Endothelial cell of umbilical vein (primary cell): ENCODE results near the gene PROC. TPM values are rescaled to one million over a fixed set of nuclear protein-coding genes. Genes with fewer than 3 reads are reported as not detected.

Experiments used
- BruUV-seq: library from RNA; stranded (reverse); fragments of 400-500 nt; replicated peaks from 2 replicates; lab custom pipeline; 2021; lab: Mats Ljungman, UMichigan
- CTCF ChIA-PET: fragments of 300-600, 350-600 bp; sonication (Branson Sonifier 250); formaldehyde crosslinking; loops from one replicate; lab custom pipeline; 2021; ENCODE audit warnings: antibody characterized with exemption, inconsistent platforms; lab: Charles Lee
- POLR2A ChIA-PET: fragments of 300-600, 350-600 bp; sonication (Branson Sonifier 250); formaldehyde crosslinking; loops from one replicate; lab custom pipeline; 2021; ENCODE audit warnings: antibody characterized with exemption, inconsistent platforms; lab: Charles Lee
- DNase-seq: peaks from one replicate; pipeline ENCODE4 v3.0.0-alpha.2; 2011; ENCODE audit warnings: low read depth, low spot score
- FAIRE-seq: peaks from 2 replicates; lab custom pipeline; 2011; peaks lifted over from hg19 to GRCh38; lab: Jason Lieb, UNC
- H2AFZ ChIP-seq: 2 replicates; pipeline ENCODE4 v1.6.0; 2012; ENCODE audit warnings: low read depth, low read length, control low read depth, inconsistent platforms
- H3K27ac ChIP-seq: 2 replicates; pipeline ENCODE4 v1.5.1; 2011; ENCODE audit warnings: low read depth, mild to moderate bottlenecking, control low read depth, low read length, moderate library complexity; ENCODE audit not compliant: insufficient read depth
- H3K27me3 ChIP-seq, 2 experiments: 2 replicates each; pipeline versions ENCODE4 v1.6.0 to v1.6.1; 2011; ENCODE audit warnings: low read length in 2 of 2, mixed read lengths in 1 of 2; ENCODE audit not compliant: control insufficient read depth in 2 of 2, insufficient read depth in 2 of 2
- H3K36me3 ChIP-seq, 2 experiments: 2 replicates in 1 of 2; 3 replicates in 1 of 2; pipeline ENCODE4 v1.5.1; 2011; ENCODE audit warnings: low read length in 2 of 2, mild to moderate bottlenecking in 1 of 2, moderate library complexity in 1 of 2; ENCODE audit not compliant: control insufficient read depth in 2 of 2, insufficient read depth in 2 of 2; ENCODE audit errors: extremely low read depth in 1 of 2
- H3K4me1 ChIP-seq: 3 replicates; pipeline ENCODE4 v1.5.1; 2011; ENCODE audit warnings: mild to moderate bottlenecking, low read length; ENCODE audit not compliant: control insufficient read depth, insufficient read depth; ENCODE audit errors: extremely low read depth
- H3K4me2 ChIP-seq: 2 replicates; pipeline ENCODE4 v1.6.1; 2011; ENCODE audit warnings: low read length, control low read depth, mixed read lengths; ENCODE audit not compliant: insufficient read depth
- H3K4me3 ChIP-seq, 3 experiments: fragments of 200-600 bp in 1 of 3; sonication (generic), shearing (Covaris generic) in 1 of 3; replicated peaks in 1 of 3; 2 replicates each; pipeline ENCODE4 v1.5.1; 2011 to 2016; ENCODE audit warnings: control low read depth in 3 of 3, low read length in 3 of 3, mild to moderate bottlenecking in 2 of 3, inconsistent platforms in 1 of 3, low read depth in 1 of 3, moderate library complexity in 1 of 3; ENCODE audit not compliant: insufficient read depth in 1 of 3
- H3K79me2 ChIP-seq: 2 replicates; pipeline ENCODE4 v1.6.0; 2012; ENCODE audit warnings: low read length, inconsistent platforms; ENCODE audit not compliant: control insufficient read depth, insufficient read depth
- H3K9ac ChIP-seq: replicated peaks from 2 replicates; pipeline ENCODE3; 2011; ENCODE audit warnings: low read length, control low read depth; ENCODE audit not compliant: insufficient read depth; ENCODE audit errors: extremely low read depth
- H3K9me1 ChIP-seq: replicated peaks from 3 replicates; pipeline ENCODE4 v1.6.0; 2011; ENCODE audit warnings: mild to moderate bottlenecking, low read length; ENCODE audit not compliant: control insufficient read depth, insufficient read depth; ENCODE audit errors: extremely low read depth
- H3K9me3 ChIP-seq: replicated peaks from 2 replicates; pipeline ENCODE4 v1.5.1; 2012; ENCODE audit warnings: low read length, inconsistent platforms; ENCODE audit not compliant: control insufficient read depth, insufficient read depth
- H4K20me1 ChIP-seq: replicated peaks from 2 replicates; pipeline ENCODE3; 2011; ENCODE audit warnings: mild to moderate bottlenecking, low read length; ENCODE audit not compliant: control insufficient read depth, insufficient read depth; ENCODE audit errors: extremely low read depth
- CTCF ChIP-seq, 2 donors: IDR thresholded peaks; 1 replicate in 1 of 2; 2 replicates in 1 of 2; pipeline ENCODE4 v1.5.1; 2011; ENCODE audit warnings: low read length in 2 of 2, mild to moderate bottlenecking in 2 of 2, moderate library complexity in 2 of 2, control low read depth in 1 of 2, inconsistent platforms in 1 of 2, low read depth in 1 of 2; ENCODE audit not compliant: insufficient read depth in 1 of 2; ENCODE audit errors: extremely low read depth in 1 of 2
- EZH2 ChIP-seq: IDR thresholded peaks from 2 replicates; pipeline ENCODE4 v1.6.1; 2012; ENCODE audit warnings: borderline replicate concordance, low read depth, mild to moderate bottlenecking, moderate library complexity, low read length, inconsistent platforms; ENCODE audit not compliant: severe bottlenecking
- FOS ChIP-seq: IDR thresholded peaks from 2 replicates; pipeline ENCODE4 v1.6.1; 2011; ENCODE audit warnings: mild to moderate bottlenecking, low read length, moderate library complexity, borderline replicate concordance; ENCODE audit not compliant: insufficient read depth
- GATA2 ChIP-seq: IDR thresholded peaks from 2 replicates; pipeline ENCODE4 v1.7.0; 2011; ENCODE audit warnings: low read depth, mild to moderate bottlenecking, moderate library complexity, mixed read lengths, low read length; ENCODE audit not compliant: insufficient read length, insufficient read depth
- JUN ChIP-seq: IDR thresholded peaks from 2 replicates; pipeline ENCODE4 v1.6.1; 2011; ENCODE audit warnings: borderline replicate concordance, low read depth; ENCODE audit not compliant: insufficient read length, insufficient read depth
- MAX ChIP-seq: IDR thresholded peaks from 2 replicates; pipeline ENCODE4 v1.6.1; 2011; ENCODE audit not compliant: insufficient read depth, insufficient read length
- MYC ChIP-seq: IDR thresholded peaks from one replicate; pipeline ENCODE4 v1.6.1; 2011; ENCODE audit warnings: mild to moderate bottlenecking, low read depth, low read length
- POLR2A ChIP-seq: IDR thresholded peaks from 2 replicates; pipeline ENCODE4 v1.6.1; 2012; ENCODE audit warnings: low read depth, mild to moderate bottlenecking, control low read depth, low read length
- POLR2AphosphoS5 ChIP-seq: IDR thresholded peaks from 2 replicates; pipeline ENCODE4 v1.6.1; 2012; ENCODE audit warnings: low read depth, mild to moderate bottlenecking, control low read depth, low read length, moderate library complexity; ENCODE audit not compliant: insufficient read depth
- dilution Hi-C: fragments of 300-500 bp; cut with MboI; formaldehyde crosslinking; loops from one replicate; pipeline ENCODE4 v1.15.0; 2019; ENCODE audit warnings: low sequenced_read_pairs; ENCODE audit not compliant: extremely low pct_ligation_motif_present
- intact Hi-C: fragments of 100-400 bp; cut with micrococcal nuclease; formaldehyde crosslinking; loops from one replicate; pipeline ENCODE4 v1.10.0; 2022
- polyA plus RNA-seq, 4 experiments: library from polyadenylated mRNA; depleted of rRNA in 3 of 4; stranded (reverse) in 3 of 4; unstranded in 1 of 4; fragments of >200 nt; gene quantifications; 2 replicates each; pipeline versions ENCODE4 v1.2.1 to v1.2.3, GENCODE V29; 2011 to 2012; ENCODE audit warnings: missing spikeins in 1 of 4
- total RNA-seq: library from RNA; stranded (reverse); gene quantifications from 2 replicates; pipeline ENCODE4 v1.2.3, GENCODE V29; 2021

Gene PROC
- total and polyA plus RNA-seq, 2 donors (not counting 3 experiments of a cell fraction or from before 2014, with no cell fraction given), result not detected

GRCh38 chr2:127425540-127426490 lies 7.6 kb downstream of the PROC start:
- Histone ChIP-seq H3K27me3 (peaks cover 10 to 20% of the 10 kb centered on the region in 2 experiments), H4K20me1 (no peaks in the 10 kb centered on the region), H3K9me1 (no peaks in the 10 kb centered on the region), H3K9ac (no peak overlapping the region), H3K4me3 (no peak overlapping the region), H2AFZ (no peak overlapping the region), H3K4me1 (peaks cover 4% of the 10 kb centered on the region), H3K9me3 (no peaks in the 10 kb centered on the region), H3K36me3 (no peaks in the 10 kb centered on the region), H3K79me2 (no peaks in the 10 kb centered on the region), H3K27ac (no peak overlapping the region), H3K4me2 (no peak overlapping the region)
- DNase-seq (no peak), FAIRE-seq (no peak)
- intact Hi-C loops (no loop called here), dilution Hi-C loops (no loop called here)
- no peak for TF ChIP-seq MYC
- no peak for TF ChIP-seq POLR2A
- no peak for TF ChIP-seq GATA2
- TF ChIP-seq CTCF (IDR thresholded peaks at IDR 0.05; ENCODE audit: extremely low read depth in 1 of 2, insufficient read depth in 1 of 2, low read depth in 1 of 2, low read length in 2 of 2), result no peak
- no peak for TF ChIP-seq JUN
- no peak for TF ChIP-seq FOS
- TF ChIP-seq POLR2AphosphoS5, result no peak
- no peak for TF ChIP-seq MAX
- TF ChIP-seq EZH2, result no peak
- BruUV-seq, result no TSS peak
- POLR2A ChIA-PET, result no interaction called here
- CTCF ChIA-PET, result interaction anchor here (0.8 to 3.2 kb wide), 8 partner anchors 9 to 101 kb away, joined by 3 to 14 read pairs (median 4); no protein-coding TSS in a partner anchor
